ENCODE data around the gene TCN2. TPM values are rescaled to one million over a fixed set of nuclear protein-coding genes. Genes with fewer than 3 reads are reported as not detected.
"Not testable (repeated sequence)": the region's sequence is repeated elsewhere in the genome, so short reads cannot be mapped to it uniquely, and the experiment has no call there.

The TCN2 gene
- total RNA-seq, 1 experiment from 2014 or later, result 11.5 TPM

GRCh38 chr22:30564761-30565119, 42.2 kb upstream of the TCN2 start:
- Histone ChIP-seq H3K36me3 (ENCODE audit: low read depth) (no peaks in the 10 kb centered on the region), H3K9me2 (ENCODE audit: insufficient read depth) (no peaks in the 10 kb centered on the region), H3K4me3 (no peak overlapping the region), H3K79me2 (ENCODE audit: low read depth) (no peaks in the 10 kb centered on the region), H2AFZ (no peak overlapping the region), H3K27me3 (ENCODE audit: insufficient read depth, low read depth) (no peaks in the 10 kb centered on the region), H3K9me3 (ENCODE audit: insufficient read depth, low read depth) (no peaks in the 10 kb centered on the region), H3F3A (ENCODE audit: insufficient read depth, low read depth) (peaks cover 17% of the 10 kb centered on the region; the same call in 1 of the 2 replicates), H4K20me1 (ENCODE audit: insufficient read depth) (no peaks in the 10 kb centered on the region), H3K4me1 (replicated peaks; ENCODE audit: insufficient read depth) (peaks cover 20% of the 10 kb centered on the region), H3K27ac (no peak overlapping the region), H3K4me2 (no peak overlapping the region)
- TF ChIP-seq EZH2 (IDR thresholded peaks at IDR 0.05; ENCODE audit: low read depth) (no peak), CTCF (conservative IDR thresholded peaks at IDR 0.05) (no peak)
- intact Hi-C loops (cut with micrococcal nuclease; ENCODE audit: unreplicated experiment), result no loop called here
- no TSS peak for BruUV-seq (replicated peaks)
- ChIA-PET CTCF (no interaction called here), POLR2A (ENCODE audit: unreplicated experiment) (no interaction called here)
- no peak for DNase-seq

- H4K20me1 ChIP-seq (ENCODE audit: insufficient read depth), result no peaks in the 10 kb centered on the region
- H3K27me3 ChIP-seq (ENCODE audit: insufficient read depth, low read depth), result no peaks in the 10 kb centered on the region
- H3K4me2 ChIP-seq, result no peak overlapping the region
- peaks cover 20% of the 10 kb centered on the region for H3K4me1 ChIP-seq (replicated peaks; ENCODE audit: insufficient read depth)
- no peaks in the 10 kb centered on the region for H3K9me2 ChIP-seq (ENCODE audit: insufficient read depth)
- peaks cover 17% of the 10 kb centered on the region; the same call in 1 of the 2 replicates for H3F3A ChIP-seq (ENCODE audit: insufficient read depth, low read depth)
- TF ChIP-seq EZH2 (IDR thresholded peaks at IDR 0.05; ENCODE audit: low read depth) (no peak), CTCF (conservative IDR thresholded peaks at IDR 0.05) (no peak)
- DNase-seq, result no peak
- H3K9me3 ChIP-seq (ENCODE audit: insufficient read depth, low read depth), result no peaks in the 10 kb centered on the region
- H3K4me3 ChIP-seq, result no peak overlapping the region
- no peaks in the 10 kb centered on the region for H3K79me2 ChIP-seq (ENCODE audit: low read depth)
- BruUV-seq (replicated peaks), result no TSS peak
- H2AFZ ChIP-seq, result no peak overlapping the region
- CTCF ChIA-PET, result no interaction called here
- POLR2A ChIA-PET (ENCODE audit: unreplicated experiment), result no interaction called here
- intact Hi-C loops (cut with micrococcal nuclease; ENCODE audit: unreplicated experiment), result no loop called here
- no peaks in the 10 kb centered on the region for H3K36me3 ChIP-seq (ENCODE audit: low read depth)
- H3K27ac ChIP-seq, result no peak overlapping the region
Observed at GRCh38 chr22:30565341-30565740, 41.6 kb upstream of the TCN2 start.

GRCh38 chr22:30566125-30566524, 40.8 kb upstream of the TCN2 start:
- intact Hi-C loops (cut with micrococcal nuclease; ENCODE audit: unreplicated experiment), result no loop called here
- no peaks in the 10 kb centered on the region for H3K9me3 ChIP-seq (ENCODE audit: insufficient read depth, low read depth)
- no TSS peak for BruUV-seq (replicated peaks)
- H3K4me2 ChIP-seq, result no peak overlapping the region
- peaks cover 17% of the 10 kb centered on the region for H3K4me1 ChIP-seq (replicated peaks; ENCODE audit: insufficient read depth)
- no peaks in the 10 kb centered on the region for H3K79me2 ChIP-seq (ENCODE audit: low read depth)
- no peak overlapping the region for H3K4me3 ChIP-seq
- no peaks in the 10 kb centered on the region for H3K9me2 ChIP-seq (ENCODE audit: insufficient read depth)
- no peaks in the 10 kb centered on the region for H3K27me3 ChIP-seq (ENCODE audit: insufficient read depth, low read depth)
- no peak overlapping the region for H3K27ac ChIP-seq
- no peak for TF ChIP-seq CTCF (conservative IDR thresholded peaks at IDR 0.05)
- no peak for TF ChIP-seq EZH2 (IDR thresholded peaks at IDR 0.05; ENCODE audit: low read depth)
- ChIA-PET POLR2A (ENCODE audit: unreplicated experiment) (no interaction called here), CTCF (no interaction called here)
- H3K36me3 ChIP-seq (ENCODE audit: low read depth), result no peaks in the 10 kb centered on the region
- H4K20me1 ChIP-seq (ENCODE audit: insufficient read depth), result no peaks in the 10 kb centered on the region
- H2AFZ ChIP-seq, result no peak overlapping the region
- no peak for DNase-seq
- peaks cover 22% of the 10 kb centered on the region; the same call in 1 of the 2 replicates for H3F3A ChIP-seq (ENCODE audit: insufficient read depth, low read depth)

- H3K9me3 ChIP-seq (ENCODE audit: insufficient read depth, low read depth); H3K36me3 ChIP-seq (ENCODE audit: low read depth); intact Hi-C loops (cut with micrococcal nuclease; ENCODE audit: unreplicated experiment); H3K4me1 ChIP-seq (replicated peaks; ENCODE audit: insufficient read depth); H3K79me2 ChIP-seq (ENCODE audit: low read depth); POLR2A ChIA-PET (ENCODE audit: unreplicated experiment); H3K4me3 ChIP-seq; DNase-seq; H3K27ac ChIP-seq; H3K4me2 ChIP-seq; H3K9me2 ChIP-seq (ENCODE audit: insufficient read depth); H3K27me3 ChIP-seq (ENCODE audit: insufficient read depth, low read depth); BruUV-seq (replicated peaks); H2AFZ ChIP-seq; CTCF ChIA-PET; H4K20me1 ChIP-seq (ENCODE audit: insufficient read depth): not testable (repeated sequence)
- H3F3A ChIP-seq (ENCODE audit: insufficient read depth, low read depth), result peaks cover 12% of the 10 kb centered on the region; the same call in 1 of the 2 replicates
Observed at GRCh38 chr22:30567277-30567676, 39.7 kb upstream of the TCN2 start.
